GM04504 (cell line): ENCODE results near the gene SCAI.
A peak's percentile ranks its signal among the peaks of the same experiment; 100 is the strongest.
"Not testable (repeated sequence)": the region's sequence is repeated elsewhere in the genome, so short reads cannot be mapped to it uniquely, and the experiment has no call there.

Experiments used
- DNase-seq: peaks from one replicate; pipeline ENCODE4 v3.0.0-alpha.2; 2012; ENCODE audit warnings: low read depth

The SCAI gene

DNA sequence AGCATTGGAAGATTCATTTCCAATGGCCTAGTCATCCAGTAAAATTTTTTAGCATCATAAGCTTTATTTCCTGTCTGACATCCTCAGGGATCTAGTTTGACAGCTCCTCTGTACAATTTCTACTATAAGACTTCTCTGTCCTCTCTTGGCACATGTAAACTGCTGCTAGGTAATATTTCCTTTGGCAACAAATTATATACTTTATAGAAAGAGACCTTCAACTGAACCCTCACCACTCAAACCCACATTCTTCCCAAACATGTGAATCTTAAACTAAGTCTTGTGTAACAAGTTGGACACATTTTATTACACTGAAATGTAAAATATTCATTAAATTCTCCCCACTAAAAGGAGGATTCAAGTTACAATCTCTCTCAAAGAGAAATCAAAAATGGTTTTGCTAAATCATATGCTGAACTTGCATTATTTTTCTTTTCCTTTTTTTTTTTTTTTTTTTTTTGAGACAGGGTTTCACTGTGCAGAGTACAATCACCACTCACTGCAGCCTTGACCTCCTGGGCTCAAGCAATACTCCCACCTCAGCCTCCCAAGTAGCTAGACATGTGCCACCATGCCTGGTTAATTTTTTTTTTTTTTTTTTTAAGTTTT lies 36.9 kb downstream of the SCAI start:
- DNase-seq = peak; percentile 40

DNA sequence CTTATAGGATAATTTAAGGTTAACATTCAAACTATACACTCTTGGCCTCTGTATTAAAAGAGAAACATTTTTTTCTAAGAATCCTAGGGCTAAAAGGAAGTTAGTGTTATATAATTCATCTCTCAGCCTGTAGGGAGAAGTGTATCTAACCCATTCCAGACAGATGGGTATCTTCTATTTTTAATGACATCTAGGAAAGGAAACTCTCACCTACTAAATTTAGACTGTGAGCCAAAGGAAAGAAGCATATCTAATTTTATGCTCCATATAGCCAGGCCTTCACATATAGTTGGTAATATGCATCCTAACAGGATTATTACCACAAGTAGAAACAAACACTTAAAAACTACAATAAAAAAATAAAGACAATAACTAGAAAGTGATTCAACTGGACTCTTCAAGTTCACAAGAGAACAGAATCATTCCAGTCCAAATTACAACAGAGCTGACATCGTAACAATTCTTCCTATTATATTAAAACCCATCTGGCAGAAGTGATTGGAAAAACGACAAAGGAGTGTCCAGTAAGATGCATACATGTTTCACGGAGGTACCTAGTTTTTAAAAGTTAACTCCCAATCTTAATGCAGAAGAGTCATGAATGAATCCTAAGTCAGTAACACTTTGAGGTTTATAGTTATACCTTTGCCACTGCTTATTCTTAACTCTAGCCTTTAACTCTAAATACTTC lies 39.4 kb downstream of the SCAI start:
- no peak for DNase-seq

- no peak for DNase-seq
Measured at GRCh38 chr9:125103021-125103420, 40.3 kb downstream of the SCAI start.

- no peak for DNase-seq
Measured at GRCh38 chr9:125100822-125101221, 42.5 kb downstream of the SCAI start.

DNA sequence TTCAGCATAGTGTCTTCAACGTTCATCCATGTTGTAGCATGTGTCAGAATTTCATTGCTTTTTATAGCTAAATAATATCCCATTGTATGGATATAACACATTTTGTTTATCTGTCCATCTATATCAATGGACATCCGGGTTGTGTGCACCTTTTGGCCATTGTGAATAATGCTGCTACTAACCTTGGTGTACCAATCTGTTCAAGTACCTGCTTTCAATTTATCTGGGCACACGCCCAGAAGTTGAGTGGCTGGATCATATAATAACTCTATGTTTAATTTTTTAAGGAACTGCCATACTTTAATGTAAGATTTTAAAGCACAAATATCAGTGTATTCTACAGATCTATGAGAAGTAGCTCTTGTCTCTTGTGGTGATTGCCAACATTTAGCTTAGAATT lies 43.5 kb downstream of the SCAI start:
- DNase-seq = no peak

GRCh38 chr9:125095821-125096443 lies 47.4 kb downstream of the SCAI start:
- DNase-seq = no peak

GRCh38 chr9:125091121-125091520 lies 52.2 kb downstream of the SCAI start:
- no peak for DNase-seq

DNA sequence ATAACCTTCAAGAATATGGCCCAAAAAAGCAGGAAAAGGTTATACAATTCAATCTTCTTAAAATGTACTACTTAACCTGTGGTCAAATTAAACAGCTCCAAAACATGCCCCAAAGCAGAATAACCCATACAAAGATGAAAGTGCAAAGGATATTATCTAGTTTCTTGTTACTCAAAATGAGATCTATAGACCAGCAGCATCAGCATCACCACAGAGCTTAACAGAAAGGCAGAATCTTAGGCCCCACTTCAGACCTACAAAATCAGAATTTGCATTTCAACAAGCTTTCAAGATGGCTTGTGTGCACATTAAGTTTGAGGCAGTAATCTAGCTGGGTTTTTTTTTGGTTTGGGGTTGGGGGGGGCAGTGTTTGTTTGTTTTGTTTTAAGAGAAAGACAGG lies 54.0 kb downstream of the SCAI start:
- no peak for DNase-seq

DNA sequence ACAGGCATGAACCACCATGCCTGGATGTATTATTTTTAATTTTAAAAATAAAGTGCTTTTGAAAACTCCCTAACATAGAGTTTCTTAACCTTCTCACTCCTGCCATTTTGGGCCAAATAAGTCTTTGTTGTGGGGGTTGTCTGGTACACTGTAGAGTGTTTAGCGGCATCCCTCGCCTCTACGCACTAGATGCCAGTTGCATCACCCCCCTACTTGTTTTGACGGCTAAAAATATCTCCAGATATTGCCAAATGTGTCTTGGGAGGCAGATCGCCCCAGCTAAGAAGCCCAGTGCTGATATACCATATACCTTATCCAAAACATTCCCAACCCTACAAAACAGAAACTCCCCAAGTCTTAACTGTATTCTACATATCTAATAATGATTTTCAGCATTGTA lies 54.6 kb downstream of the SCAI start:
- DNase-seq = no peak

DNA sequence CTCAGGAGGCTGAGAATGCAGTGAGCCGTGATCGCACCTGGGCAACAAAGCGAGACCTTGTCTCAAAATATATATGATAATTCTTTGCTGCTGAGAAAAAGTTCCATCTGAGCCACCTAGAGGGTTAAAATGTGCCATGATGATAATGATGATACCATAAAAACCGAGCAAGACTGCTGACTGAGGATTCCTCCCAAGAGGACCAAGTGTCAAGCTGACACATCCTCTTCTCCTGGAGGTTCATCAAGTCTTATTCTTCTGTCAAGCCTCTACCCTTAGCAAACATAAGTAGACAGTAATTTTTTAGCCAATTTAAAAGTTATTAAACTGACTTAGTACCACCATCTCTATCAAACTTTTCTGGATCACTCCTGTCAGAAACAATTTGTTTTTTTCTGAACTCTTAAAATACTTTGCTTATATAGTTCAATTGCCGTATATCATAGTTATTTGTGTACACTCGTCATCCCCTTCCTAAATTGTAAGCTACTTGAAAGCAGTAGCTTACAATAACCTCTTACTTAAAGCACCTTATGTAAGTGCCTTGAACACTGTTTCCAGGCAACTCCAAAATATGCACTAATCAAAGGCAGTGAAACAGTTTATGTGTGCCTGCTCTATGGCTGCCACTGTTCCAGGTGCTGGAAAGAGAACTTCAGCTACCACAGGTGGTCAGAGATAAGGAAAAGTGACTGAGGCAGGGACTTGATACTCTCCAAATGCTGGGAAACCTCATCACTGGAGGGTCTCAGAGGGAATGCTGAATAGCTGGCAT lies 57.4 kb downstream of the SCAI start:
- DNase-seq = no peak

- not testable (repeated sequence) for DNase-seq
Measured at GRCh38 chr9:125082197-125082596, 61.1 kb downstream of the SCAI start.

- DNase-seq = not testable (repeated sequence)
Measured at GRCh38 chr9:125080797-125081196, 62.5 kb downstream of the SCAI start.

- no peak for DNase-seq
Measured at GRCh38 chr9:125079931-125080330, 63.4 kb downstream of the SCAI start.

DNA sequence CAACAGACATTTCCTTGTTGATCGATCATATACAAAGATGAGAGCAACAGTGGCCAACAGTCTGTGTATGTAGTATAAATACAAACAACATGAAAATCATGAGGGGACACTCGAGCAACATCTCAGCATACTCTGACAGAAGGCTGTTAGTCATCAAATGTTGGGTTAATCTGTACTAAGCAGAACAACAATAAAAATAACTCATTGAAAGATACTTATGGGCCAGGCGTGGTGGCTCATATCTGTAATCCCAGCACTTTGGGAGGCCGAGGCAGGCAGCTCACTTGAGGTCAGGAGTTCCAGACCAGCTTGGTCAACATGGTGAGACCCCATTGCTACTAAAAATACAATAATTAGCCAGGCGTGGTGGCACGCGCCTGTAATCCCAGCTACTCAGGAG lies 67.3 kb downstream of the SCAI start:
- DNase-seq = no peak

GRCh38 chr9:125074976-125075375 lies 68.4 kb downstream of the SCAI start:
- no peak for DNase-seq

GRCh38 chr9:125066839-125067619 lies 76.3 kb downstream of the SCAI start:
- DNase-seq = peak; percentile 14

DNA sequence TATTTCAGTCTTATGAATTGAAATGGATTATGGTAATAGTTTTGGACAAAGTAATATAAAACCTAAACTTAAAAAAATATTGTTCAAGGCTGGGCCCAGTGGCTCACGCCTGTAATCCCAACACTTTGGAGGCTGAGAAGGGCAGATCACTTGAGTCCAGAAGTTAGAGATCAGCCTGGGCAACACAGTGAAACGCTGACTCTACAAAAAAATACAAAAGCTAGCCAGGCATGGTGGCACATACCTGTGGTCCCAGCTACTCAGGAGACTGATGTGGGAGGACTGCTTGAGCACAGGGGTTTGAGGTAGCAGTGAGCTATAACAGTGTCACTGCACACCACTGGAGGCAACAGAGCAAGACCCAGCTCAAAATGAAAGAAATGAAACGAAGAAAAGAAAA lies 81.9 kb downstream of the SCAI start:
- no peak for DNase-seq

DNA sequence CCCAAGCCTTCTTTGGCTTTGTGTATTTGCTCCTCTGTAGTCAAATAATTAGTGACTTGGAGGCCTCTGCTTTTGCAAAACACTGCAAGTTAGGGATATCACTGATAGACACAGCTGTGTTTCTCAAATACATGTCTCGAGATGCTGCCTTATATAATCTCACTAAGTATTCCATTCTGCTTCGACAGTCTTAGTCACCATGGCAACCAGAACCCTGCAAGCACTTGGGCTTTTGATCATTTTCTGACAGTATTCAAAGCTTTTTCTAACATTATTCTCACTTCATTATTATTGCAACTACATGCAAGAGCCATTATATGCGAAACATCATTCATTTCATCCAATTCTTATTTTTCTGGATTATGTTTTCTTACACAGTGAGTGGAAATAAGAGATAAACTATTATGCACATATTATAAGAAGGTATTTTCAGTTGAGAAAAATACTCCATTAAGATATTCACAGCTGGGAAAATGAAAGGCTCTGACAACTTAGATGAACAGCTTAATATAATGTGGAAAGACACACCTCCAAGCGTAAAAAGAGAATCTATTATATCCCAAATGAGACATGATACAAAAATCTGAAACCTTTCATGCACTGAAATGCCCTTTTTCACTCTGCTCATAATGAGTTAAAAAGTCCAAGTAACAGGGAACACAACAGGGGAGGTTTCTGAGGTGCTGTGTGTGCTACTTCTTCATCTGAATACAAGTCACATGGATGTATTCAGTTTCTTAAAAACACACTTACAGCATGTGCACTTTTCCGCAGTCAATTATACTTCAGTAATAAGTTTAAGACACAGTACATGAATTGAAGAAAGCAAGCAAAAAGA lies 93.9 kb downstream of the SCAI start:
- no peak for DNase-seq

DNA sequence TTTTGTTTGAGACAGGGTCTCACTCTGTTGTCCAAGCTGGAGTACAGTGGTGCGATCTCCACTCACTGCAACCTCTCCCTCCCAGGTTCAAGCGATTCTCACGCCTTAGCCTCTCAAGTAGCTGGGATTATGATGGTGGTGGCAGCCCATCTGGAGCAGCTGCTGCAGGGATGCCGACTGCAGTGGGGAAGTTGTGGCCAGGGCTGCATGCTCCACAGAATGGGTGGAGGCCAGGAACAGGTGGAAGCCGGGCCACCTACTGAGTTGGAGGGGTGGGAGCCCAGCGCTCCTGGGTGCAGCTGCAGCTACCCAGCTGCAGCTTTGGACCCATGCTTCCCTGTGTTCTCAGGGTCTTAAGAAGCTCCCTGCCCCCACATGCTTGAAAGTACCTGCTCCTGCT lies 99.7 kb downstream of the SCAI start:
- DNase-seq = no peak

DNA sequence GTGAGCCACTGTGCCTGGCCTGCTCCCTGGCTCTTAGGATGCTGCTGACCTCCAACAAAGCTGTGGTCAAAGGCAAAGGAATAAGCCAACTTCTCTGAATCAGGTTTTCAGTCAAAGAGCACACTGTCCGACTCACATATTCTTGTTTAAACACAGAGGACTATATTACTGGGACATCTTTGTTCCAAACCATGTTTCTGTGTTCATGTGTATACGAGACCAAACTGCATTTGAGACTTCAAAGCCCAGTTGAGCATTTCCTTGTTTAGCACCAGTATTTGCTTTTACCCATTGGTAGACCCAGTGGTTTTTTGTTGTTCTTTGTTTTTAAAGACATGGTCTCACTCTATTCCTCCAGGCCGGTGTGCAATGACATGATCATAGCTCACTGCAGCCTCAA lies 100.2 kb downstream of the SCAI start:
- no peak for DNase-seq

- no peak for DNase-seq
Measured at GRCh38 chr9:125038166-125038565, 105.2 kb downstream of the SCAI start.
